CD4-positive, alpha-beta memory T cell (primary cell): ENCODE data around the gene KDM4C. TPM values are rescaled to one million over a fixed set of nuclear protein-coding genes. Genes with fewer than 3 reads are reported as not detected.

Experiments used
- polyA plus RNA-seq, 2 donors: library from polyadenylated mRNA; unstranded; fragments of 300-500 nt; fragmentation: Illumina TruSeq; gene quantifications; one replicate each; pipeline ENCODE4 v1.2.3, GENCODE V29; 2021
- total RNA-seq, 2 experiments: library from RNA; stranded (reverse); gene quantifications; one replicate each; pipeline ENCODE4 v1.2.3, GENCODE V29; 2021

Gene KDM4C
- total and polyA plus RNA-seq, 4 experiments from 2014 or later: 36.3 to 90.7 (median 58.8) TPM

Other genes starting within 250 kb of the KDM4C start
- not detected for gene GLDC, start 112.2 kb upstream of the KDM4C start, total RNA-seq
- under 1 TPM in 1 of 2 donors, not detected in 1; 0.20 TPM for gene GLDC, start 112.2 kb upstream of the KDM4C start, polyA plus RNA-seq